Trophoblast cell (in vitro differentiated cells and primary cell): ENCODE data around the gene RAB3A.

Source experiments
- DNase-seq, 2 donors: peaks; one replicate each; pipeline ENCODE4 v3.0.0-alpha.2; 2016
- H2AFZ ChIP-seq: 2 replicates; pipeline ENCODE4 v1.6.1; 2013; ENCODE audit warnings: low read length, moderate library complexity, mild to moderate bottlenecking; ENCODE audit not compliant: insufficient read depth, poor library complexity
- H2AK5ac ChIP-seq: 2 replicates; pipeline ENCODE4 v1.6.1; 2013; ENCODE audit warnings: mild to moderate bottlenecking, low read length
- H2BK120ac ChIP-seq: 2 replicates; pipeline ENCODE4 v1.6.1; 2013; ENCODE audit warnings: low read length, mild to moderate bottlenecking, moderate library complexity; ENCODE audit not compliant: insufficient read depth, poor library complexity
- H2BK12ac ChIP-seq: 2 replicates; pipeline ENCODE4 v1.6.1; 2013; ENCODE audit warnings: mild to moderate bottlenecking, low read length, moderate library complexity
- H2BK5ac ChIP-seq: 2 replicates; pipeline ENCODE4 v1.6.1; 2013; ENCODE audit warnings: low read length, low read depth, moderate library complexity, mild to moderate bottlenecking; ENCODE audit not compliant: poor library complexity
- H3K14ac ChIP-seq: 2 replicates; pipeline ENCODE4 v1.6.1; 2013; ENCODE audit warnings: mild to moderate bottlenecking, low read length
- H3K18ac ChIP-seq: 2 replicates; pipeline ENCODE4 v1.6.1; 2013; ENCODE audit warnings: mild to moderate bottlenecking, low read length
- H3K23ac ChIP-seq: 2 replicates; pipeline ENCODE4 v1.6.1; 2013; ENCODE audit warnings: low read length
- H3K27ac ChIP-seq: 2 replicates; pipeline ENCODE4 v1.5.1; 2013; ENCODE audit warnings: low read depth, mild to moderate bottlenecking, inconsistent platforms, low read length, moderate library complexity
- H3K27me3 ChIP-seq: 2 replicates; pipeline ENCODE4 v1.6.1; 2013; ENCODE audit warnings: inconsistent platforms, mild to moderate bottlenecking, low read length, moderate library complexity; ENCODE audit not compliant: insufficient read depth
- H3K36me3 ChIP-seq, 2 experiments: 1 replicate in 1 of 2; 2 replicates in 1 of 2; pipeline ENCODE4 v1.6.1; 2013; ENCODE audit warnings: low read length in 2 of 2, mild to moderate bottlenecking in 2 of 2, moderate library complexity in 1 of 2; ENCODE audit not compliant: insufficient read depth in 2 of 2, control insufficient read depth in 1 of 2
- H3K4ac ChIP-seq: 2 replicates; pipeline ENCODE4 v1.6.1; 2013; ENCODE audit warnings: low read depth, mild to moderate bottlenecking, low read length, moderate library complexity
- H3K4me1 ChIP-seq, 2 experiments: 1 replicate in 1 of 2; 2 replicates in 1 of 2; pipeline ENCODE4 v1.6.1; 2013; ENCODE audit warnings: low read length in 2 of 2, mild to moderate bottlenecking in 2 of 2, moderate library complexity in 1 of 2; ENCODE audit not compliant: insufficient read depth in 2 of 2, control insufficient read depth in 1 of 2
- H3K4me2 ChIP-seq: 2 replicates; pipeline ENCODE4 v1.6.1; 2013; ENCODE audit warnings: inconsistent platforms, mild to moderate bottlenecking, low read length, moderate library complexity
- H3K4me3 ChIP-seq: 2 replicates; pipeline ENCODE4 v1.5.1; 2013; ENCODE audit warnings: mild to moderate bottlenecking, low read depth, low read length, inconsistent platforms
- H3K79me1 ChIP-seq: one replicate; pipeline ENCODE4 v1.6.1; 2013; ENCODE audit warnings: low read length
- H3K79me2 ChIP-seq: 2 replicates; pipeline ENCODE4 v1.6.1; 2013; ENCODE audit warnings: low read length, mild to moderate bottlenecking; ENCODE audit not compliant: control insufficient read depth, insufficient read depth, poor library complexity
- H3K9ac ChIP-seq: 2 replicates; pipeline ENCODE4 v1.6.1; 2013; ENCODE audit warnings: mild to moderate bottlenecking, low read length
- H3K9me3 ChIP-seq: 2 replicates; pipeline ENCODE4 v1.6.1; 2013; ENCODE audit warnings: low read depth, mild to moderate bottlenecking, control low read depth, inconsistent platforms, low read length; ENCODE audit not compliant: insufficient read depth
- H4K12ac ChIP-seq: 2 replicates; pipeline ENCODE4 v1.6.1; 2013; ENCODE audit warnings: low read depth, mild to moderate bottlenecking, low read length, moderate library complexity
- H4K8ac ChIP-seq: 2 replicates; pipeline ENCODE4 v1.6.1; 2013; ENCODE audit warnings: low read depth, mild to moderate bottlenecking, low read length, moderate library complexity
- H4K91ac ChIP-seq: one replicate; pipeline ENCODE4 v1.6.1; 2013; ENCODE audit warnings: low read depth, mild to moderate bottlenecking, low read length, moderate library complexity
- WGBS: extraction: QIAGEN DNeasy Blood & Tissue Kit; methylation state at CpG from one replicate; pipeline ENCODE4 v1.1.7; 2013; ENCODE audit warnings: missing lambda C conversion rate; ENCODE audit not compliant: insufficient read length, insufficient coverage; ENCODE audit errors: extremely low coverage; 5-methylcytosine and 5-hydroxymethylcytosine counted together

Gene RAB3A

GRCh38 chr19:18221815-18222725 lies 18.2 kb upstream of the RAB3A start:
- Histone ChIP-seq H4K12ac (no peak overlapping the region), H4K91ac (no peak overlapping the region), H2BK5ac (no peak overlapping the region), H3K9me3 (no peaks in the 10 kb centered on the region), H3K79me1 (peaks cover 10% of the 10 kb centered on the region), H2BK12ac (no peak overlapping the region), H2BK120ac (no peak overlapping the region), H3K27me3 (peaks cover 7% of the 10 kb centered on the region), H2AK5ac (no peak overlapping the region), H3K14ac (no peak overlapping the region), H3K23ac (no peak overlapping the region), H3K18ac (no peak overlapping the region), H3K27ac (no peak overlapping the region), H3K4me3 (no peak overlapping the region), H4K8ac (no peak overlapping the region), H3K36me3 (no peaks in the 10 kb centered on the region), H3K4me1 (peaks cover 7 to 10% of the 10 kb centered on the region in 2 experiments), H3K4me2 (no peak overlapping the region), H3K9ac (no peak overlapping the region), H3K79me2 (peaks cover 3% of the 10 kb centered on the region), H2AFZ (no peak overlapping the region), H3K4ac (no peak overlapping the region)
- DNase-seq = no peak
- 80% methylated on average over 1 of the region's 25 CpGs for WGBS

- no peak overlapping the region for H2AK5ac ChIP-seq
- H3K27ac ChIP-seq = no peak overlapping the region
- no peak overlapping the region for H4K8ac ChIP-seq
- no peak overlapping the region for H2BK12ac ChIP-seq
- no peaks in the 10 kb centered on the region for H3K36me3 ChIP-seq
- no peak overlapping the region for H3K4me3 ChIP-seq
- H3K4ac ChIP-seq = no peak overlapping the region
- DNase-seq = peak in 1 of 2 donors; percentile 34
- H3K18ac ChIP-seq = no peak overlapping the region
- H3K27me3 ChIP-seq = peaks cover 6% of the 10 kb centered on the region
- no peak overlapping the region for H4K91ac ChIP-seq
- WGBS = no CpG with 5 or more reads among the region's 33 CpGs
- no peak overlapping the region for H3K23ac ChIP-seq
- H3K79me2 ChIP-seq = peaks cover 3% of the 10 kb centered on the region
- H3K4me1 ChIP-seq = peaks cover 7 to 10% of the 10 kb centered on the region in 2 experiments
- H3K9ac ChIP-seq = no peak overlapping the region
- no peak overlapping the region for H2AFZ ChIP-seq
- no peak overlapping the region for H3K14ac ChIP-seq
- H3K4me2 ChIP-seq = no peak overlapping the region
- no peak overlapping the region for H2BK5ac ChIP-seq
- no peak overlapping the region for H2BK120ac ChIP-seq
- H3K9me3 ChIP-seq = no peaks in the 10 kb centered on the region
- no peak overlapping the region for H4K12ac ChIP-seq
- H3K79me1 ChIP-seq = peaks cover 10% of the 10 kb centered on the region
Measured at GRCh38 chr19:18220632-18221275, 16.9 kb upstream of the RAB3A start.

GRCh38 chr19:18219911-18220631 lies 16.2 kb upstream of the RAB3A start:
- Histone ChIP-seq H3K36me3 (no peaks in the 10 kb centered on the region), H3K79me1 (peaks cover 10% of the 10 kb centered on the region), H3K27me3 (no peaks in the 10 kb centered on the region), H4K12ac (no peak overlapping the region), H3K27ac (no peak overlapping the region), H4K8ac (no peak overlapping the region), H3K9ac (no peak overlapping the region), H3K14ac (no peak overlapping the region), H2BK5ac (no peak overlapping the region), H3K23ac (no peak overlapping the region), H3K9me3 (no peaks in the 10 kb centered on the region), H4K91ac (no peak overlapping the region), H3K4ac (no peak overlapping the region), H3K18ac (no peak overlapping the region), H2BK120ac (no peak overlapping the region), H3K4me2 (no peak overlapping the region), H3K79me2 (peaks cover 3% of the 10 kb centered on the region), H2AFZ (no peak overlapping the region), H3K4me1 (peaks cover 3 to 4% of the 10 kb centered on the region in 2 experiments), H2AK5ac (no peak overlapping the region), H3K4me3 (no peak overlapping the region), H2BK12ac (no peak overlapping the region)
- DNase-seq = no peak
- WGBS = no CpG with 5 or more reads among the region's 28 CpGs

DNA sequence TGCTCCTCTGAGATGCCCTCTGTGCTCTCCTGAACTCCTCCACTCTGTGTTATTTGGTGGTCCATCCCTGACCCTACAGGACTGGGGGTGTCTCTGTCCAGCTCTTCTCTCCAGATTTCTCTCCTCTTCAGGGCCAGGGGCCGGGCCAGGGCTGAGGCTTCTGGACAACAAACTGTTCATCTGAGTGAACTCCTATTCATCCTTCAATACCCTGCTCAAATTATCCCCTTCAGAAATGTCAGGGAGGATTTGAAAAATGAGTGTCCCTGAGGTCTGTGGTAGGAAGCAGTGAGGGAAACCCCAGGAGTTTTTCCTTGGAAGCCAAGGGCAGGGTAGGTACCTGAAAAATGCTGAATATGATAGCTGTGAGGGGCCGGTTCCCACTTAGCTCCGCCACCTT lies 14.8 kb upstream of the RAB3A start:
- Histone ChIP-seq H3K4me3 (no peak overlapping the region), H2AFZ (no peak overlapping the region), H3K79me2 (no peaks in the 10 kb centered on the region), H3K9me3 (no peaks in the 10 kb centered on the region), H3K27me3 (no peaks in the 10 kb centered on the region), H3K14ac (no peak overlapping the region), H2BK120ac (no peak overlapping the region), H2AK5ac (no peak overlapping the region), H2BK12ac (no peak overlapping the region), H3K36me3 (no peaks in the 10 kb centered on the region), H4K12ac (no peak overlapping the region), H3K9ac (no peak overlapping the region), H4K91ac (no peak overlapping the region), H3K79me1 (no peaks in the 10 kb centered on the region), H3K4ac (no peak overlapping the region), H2BK5ac (no peak overlapping the region), H3K27ac (no peak overlapping the region), H3K4me1 (no peaks in the 10 kb centered on the region), H3K18ac (no peak overlapping the region), H4K8ac (no peak overlapping the region), H3K23ac (no peak overlapping the region), H3K4me2 (no peak overlapping the region)
- no peak for DNase-seq
- no CpG with 5 or more reads among the region's 3 CpGs for WGBS
